ENCODE results near the gene CHGA. TPM values are rescaled to one million over a fixed set of nuclear protein-coding genes. Genes with fewer than 3 reads are reported as not detected.

CHGA gene
- total and polyA plus RNA-seq, 10 of the 15 experiments (the other 5 are each of a cell fraction or from before 2014, with no cell fraction given), result 0.11 to 0.23 TPM; not detected in 8

- DNase-seq (ENCODE audit: low read depth, low spot score), result no peak
- no peak for ATAC-seq
- intact Hi-C loops (cut with micrococcal nuclease; ENCODE audit: unreplicated experiment) (no loop called here), in situ Hi-C loops (cut with MboI) (no loop called here)
- ChIA-PET RAD21 (ENCODE audit: unreplicated experiment) (no interaction called here), CTCF (no interaction called here), POLR2A (no interaction called here), SMC1A (ENCODE audit: uncharacterized antibody, unreplicated experiment) (no interaction called here)
- Histone ChIP-seq H3K27me3 (replicated peaks in 1 of 2; ENCODE audit: control insufficient read depth in 2 of 2, insufficient read depth in 2 of 2, low read length in 1 of 2) (no peaks in the 10 kb centered on the region), H3K4me2 (ENCODE audit: control insufficient read depth, insufficient read depth) (no peak overlapping the region), H3K36me3 (ENCODE audit: control insufficient read depth in 2 of 2, insufficient read depth in 2 of 2, low read length in 1 of 2) (peaks cover 0 to 4% of the 10 kb centered on the region in 2 experiments; a peak in 2 of 4 replicates), H3K4me3 (no peak overlapping the region), H2AFZ (ENCODE audit: control insufficient read depth, low read depth, low read length) (no peak overlapping the region), H3K4me1 (ENCODE audit: control insufficient read depth, insufficient read depth, low read length) (no peaks in the 10 kb centered on the region), H3K9me3 (replicated peaks; ENCODE audit: control insufficient read depth, insufficient read depth, low read length) (no peaks in the 10 kb centered on the region), H3K9ac (ENCODE audit: control insufficient read depth, insufficient read depth, low read length) (no peak overlapping the region), H4K20me1 (ENCODE audit: control insufficient read depth, insufficient read depth) (no peaks in the 10 kb centered on the region), H3K27ac (ENCODE audit: control insufficient read depth, insufficient read depth) (no peak overlapping the region), H3K79me2 (ENCODE audit: control insufficient read depth, insufficient read depth, low read length) (no peaks in the 10 kb centered on the region)
- no peak for TF ChIP-seq HDGF (IDR thresholded peaks at IDR 0.05)
- no peak for TF ChIP-seq EGR1 (IDR thresholded peaks at IDR 0.05; ENCODE audit: borderline replicate concordance in 1 of 2, low read depth in 2 of 2, low read length in 2 of 2)
- BruUV-seq (replicated peaks), result no TSS peak
- FAIRE-seq, result no peak
- WGBS (ENCODE audit: insufficient coverage, insufficient replicate concordance, low lambda C conversion rate, missing lambda C conversion rate), result 71% methylated on average over 11 of the region's 11 CpGs
Measured at GRCh38 chr14:92936085-92936484, 13.1 kb downstream of the CHGA start.

- ChIA-PET RAD21 (ENCODE audit: unreplicated experiment) (no interaction called here), SMC1A (ENCODE audit: uncharacterized antibody, unreplicated experiment) (no interaction called here), CTCF (interaction anchor here (1.1 kb wide), 1 partner anchor 15 kb away, joined by 4 read pairs; no protein-coding TSS in a partner anchor), POLR2A (no interaction called here)
- Histone ChIP-seq H3K4me2 (ENCODE audit: control insufficient read depth, insufficient read depth) (no peak overlapping the region), H3K36me3 (ENCODE audit: control insufficient read depth in 2 of 2, insufficient read depth in 2 of 2, low read length in 1 of 2) (peaks cover 0 to 8% of the 10 kb centered on the region in 2 experiments; a peak in 3 of 4 replicates), H3K4me3 (no peak overlapping the region), H2AFZ (ENCODE audit: control insufficient read depth, low read depth, low read length) (no peak overlapping the region), H3K9me3 (replicated peaks; ENCODE audit: control insufficient read depth, insufficient read depth, low read length) (no peaks in the 10 kb centered on the region), H3K27ac (ENCODE audit: control insufficient read depth, insufficient read depth) (no peak overlapping the region), H3K27me3 (replicated peaks in 1 of 2; ENCODE audit: control insufficient read depth in 2 of 2, insufficient read depth in 2 of 2, low read length in 1 of 2) (no peaks in the 10 kb centered on the region), H3K4me1 (ENCODE audit: control insufficient read depth, insufficient read depth, low read length) (no peaks in the 10 kb centered on the region), H3K9ac (ENCODE audit: control insufficient read depth, insufficient read depth, low read length) (no peak overlapping the region), H4K20me1 (ENCODE audit: control insufficient read depth, insufficient read depth) (no peaks in the 10 kb centered on the region), H3K79me2 (ENCODE audit: control insufficient read depth, insufficient read depth, low read length) (no peaks in the 10 kb centered on the region)
- intact Hi-C loops (cut with micrococcal nuclease; ENCODE audit: unreplicated experiment) (no loop called here), in situ Hi-C loops (cut with MboI) (no loop called here)
- ATAC-seq (peak; percentile 42), FAIRE-seq (no peak), DNase-seq (ENCODE audit: low read depth, low spot score) (no peak)
- WGBS (ENCODE audit: insufficient coverage, insufficient replicate concordance, low lambda C conversion rate, missing lambda C conversion rate), result 46% methylated on average over 16 of the region's 16 CpGs
- no TSS peak for BruUV-seq (replicated peaks)
- TF ChIP-seq STAT3 (IDR thresholded peaks at IDR 0.05; ENCODE audit: low read depth, low read length) (no peak), ZBTB33 (IDR thresholded peaks at IDR 0.05) (no peak), SREBF1 (IDR thresholded peaks at IDR 0.05; ENCODE audit: low read length) (no peak), GABPA (IDR thresholded peaks at IDR 0.05; ENCODE audit: low read depth) (no peak), NR2C2 (IDR thresholded peaks at IDR 0.05; ENCODE audit: borderline replicate concordance, control insufficient read depth, insufficient read length, low read depth) (no peak), NFIC (IDR thresholded peaks at IDR 0.05; ENCODE audit: low read depth, low read length) (no peak), DPF2 (IDR thresholded peaks at IDR 0.05) (no peak), ZBTB40 (IDR thresholded peaks at IDR 0.05; ENCODE audit: borderline replicate concordance) (no peak)
Measured at GRCh38 chr14:92937051-92937937, 14.3 kb downstream of the CHGA start.

All from GM12878 (cell line).